Measurements from ENCODE around the gene KASH5. TPM values are rescaled to one million over a fixed set of nuclear protein-coding genes. Genes with fewer than 3 reads are reported as not detected.

The KASH5 gene
- total and polyA plus RNA-seq, 11 donors: not detected

- Histone ChIP-seq H3K4me1 (no peaks in the 10 kb centered on the region), H3K27ac (no peak overlapping the region), H3K27me3 (no peaks in the 10 kb centered on the region), H3K36me3 (no peaks in the 10 kb centered on the region), H3K9me3 (peaks cover 0 to 3% (median 0%) of the 10 kb centered on the region in 12 donors), H3K4me3 (no peak overlapping the region)
- WGBS, 4 donors: 84 to 87% (median 85%) methylated on average over 9 to 16 of the region's 16 CpGs
- no peak for ATAC-seq
- no peak for DNase-seq
- intact Hi-C loops (cut with DNase I): no loop called here
- TF ChIP-seq, protein P1, sequence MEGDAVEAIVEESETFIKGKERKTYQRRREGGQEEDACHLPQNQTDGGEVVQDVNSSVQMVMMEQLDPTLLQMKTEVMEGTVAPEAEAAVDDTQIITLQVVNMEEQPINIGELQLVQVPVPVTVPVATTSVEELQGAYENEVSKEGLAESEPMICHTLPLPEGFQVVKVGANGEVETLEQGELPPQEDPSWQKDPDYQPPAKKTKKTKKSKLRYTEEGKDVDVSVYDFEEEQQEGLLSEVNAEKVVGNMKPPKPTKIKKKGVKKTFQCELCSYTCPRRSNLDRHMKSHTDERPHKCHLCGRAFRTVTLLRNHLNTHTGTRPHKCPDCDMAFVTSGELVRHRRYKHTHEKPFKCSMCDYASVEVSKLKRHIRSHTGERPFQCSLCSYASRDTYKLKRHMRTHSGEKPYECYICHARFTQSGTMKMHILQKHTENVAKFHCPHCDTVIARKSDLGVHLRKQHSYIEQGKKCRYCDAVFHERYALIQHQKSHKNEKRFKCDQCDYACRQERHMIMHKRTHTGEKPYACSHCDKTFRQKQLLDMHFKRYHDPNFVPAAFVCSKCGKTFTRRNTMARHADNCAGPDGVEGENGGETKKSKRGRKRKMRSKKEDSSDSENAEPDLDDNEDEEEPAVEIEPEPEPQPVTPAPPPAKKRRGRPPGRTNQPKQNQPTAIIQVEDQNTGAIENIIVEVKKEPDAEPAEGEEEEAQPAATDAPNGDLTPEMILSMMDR (IDR thresholded peaks at IDR 0.05): no peak
- no peak for TF ChIP-seq POLR2A (IDR thresholded peaks at IDR 0.05)
These were observed 13.2 kb upstream of the KASH5 start for GRCh38 chr19:49374665-49375434.

- Histone ChIP-seq H3K27ac (no peak overlapping the region), H3K4me1 (no peaks in the 10 kb centered on the region), H3K4me3 (no peak overlapping the region), H3K27me3 (peaks cover 0 to 4% (median 0%) of the 10 kb centered on the region in 9 donors), H3K36me3 (no peaks in the 10 kb centered on the region), H3K9me3 (peaks cover 0 to 19% (median 8%) of the 10 kb centered on the region in 12 donors)
- TF ChIP-seq, protein P1 (IDR thresholded peaks at IDR 0.05): no peak
- no peak for TF ChIP-seq POLR2A (IDR thresholded peaks at IDR 0.05)
- DNase-seq (no peak), ATAC-seq (no peak)
- WGBS, 4 donors: 62 to 75% (median 74%) methylated on average over 3 of the region's 3 CpGs
- intact Hi-C loops (cut with DNase I): no loop called here
These were observed 9.5 kb upstream of the KASH5 start for GRCh38 chr19:49378512-49378911.

DNA sequence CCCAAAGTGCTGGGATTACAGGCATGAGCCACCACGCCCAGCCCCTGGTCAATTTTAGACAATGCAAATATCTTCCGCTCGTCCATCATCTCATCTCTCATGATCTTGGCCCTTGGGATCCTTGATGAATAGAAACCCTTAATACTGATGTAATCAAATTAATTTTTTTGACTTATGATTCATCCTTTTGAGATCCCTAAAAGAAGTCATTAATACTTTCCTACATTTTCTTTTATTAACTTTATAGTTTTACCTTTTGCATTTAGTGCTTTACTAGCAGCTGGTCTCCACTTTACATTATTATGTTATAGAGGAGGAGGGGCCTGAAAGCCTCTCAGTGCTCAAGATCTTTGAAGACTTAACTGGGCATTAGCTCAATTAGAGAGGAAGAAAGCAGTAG is 7.7 kb upstream of the KASH5 start:
- DNase-seq (no peak), ATAC-seq (no peak)
- no peak overlapping the region for H3K4me3 ChIP-seq
- no peaks in the 10 kb centered on the region for H3K36me3 ChIP-seq
- no peak overlapping the region for H3K27ac ChIP-seq
- H3K9me3 ChIP-seq: peaks cover 0 to 19% (median 8%) of the 10 kb centered on the region in 12 donors
- intact Hi-C loops (cut with DNase I): loop anchor here in 1 of 10 donors (10.0 kb wide), 1 partner anchor 156 kb away; no protein-coding TSS in a partner anchor
- TF ChIP-seq, protein P1 (IDR thresholded peaks at IDR 0.05): no peak
- no peak for TF ChIP-seq POLR2A (IDR thresholded peaks at IDR 0.05)
- H3K27me3 ChIP-seq: peaks cover 0 to 7% (median 0%) of the 10 kb centered on the region in 9 donors
- H3K4me1 ChIP-seq: no peaks in the 10 kb centered on the region
- 89 to 95% (median 90%) methylated on average over 3 of the region's 3 CpGs for WGBS, 4 donors

- Histone ChIP-seq H3K36me3 (no peaks in the 10 kb centered on the region), H3K27me3 (peaks cover 0 to 8% (median 0%) of the 10 kb centered on the region in 9 donors), H3K27ac (no peak overlapping the region), H3K4me3 (no peak overlapping the region), H3K9me3 (peaks cover 0 to 19% (median 8%) of the 10 kb centered on the region in 12 donors), H3K4me1 (no peaks in the 10 kb centered on the region)
- no peak for DNase-seq
- WGBS, 4 donors: 87 to 92% (median 89%) methylated on average over 5 of the region's 5 CpGs
- no peak for ATAC-seq
- TF ChIP-seq POLR2A (IDR thresholded peaks at IDR 0.05): no peak
- TF ChIP-seq, protein P1 (IDR thresholded peaks at IDR 0.05): no peak
- intact Hi-C loops (cut with DNase I): loop anchor here in 1 of 10 donors (10.0 kb wide), 1 partner anchor 158 kb away; no protein-coding TSS in a partner anchor
These were observed 5.4 kb upstream of the KASH5 start for GRCh38 chr19:49382639-49383038.
